SU-DHL-6 (cell line): Measurements from ENCODE around the gene BPIFA2.

Experiments
- H2AFZ ChIP-seq: fragments of 200-600 bp; sonication (generic); 2 replicates; pipeline ENCODE4 v1.6.1; 2014; ENCODE audit warnings: low read depth, mild to moderate bottlenecking, moderate library complexity, mixed read lengths, antibody characterized with exemption, low read length; ENCODE audit not compliant: severe bottlenecking
- H3F3A ChIP-seq: fragments of 200-600 bp; shearing (Covaris generic); 2 replicates; pipeline ENCODE4 v1.6.0; 2016; ENCODE audit warnings: antibody characterized with exemption, mild to moderate bottlenecking; ENCODE audit not compliant: insufficient read depth
- H3K27ac ChIP-seq: fragments of 200-600 bp; sonication (generic); 2 replicates; pipeline ENCODE4 v1.5.1; 2016; ENCODE audit warnings: low read depth, mild to moderate bottlenecking, low read length, moderate library complexity, mixed read lengths
- H3K27me3 ChIP-seq: fragments of 200-600 bp; sonication (generic), shearing (Covaris generic); 2 replicates; pipeline ENCODE4 v1.6.0; 2014; ENCODE audit warnings: mild to moderate bottlenecking, low read length
- H3K36me3 ChIP-seq: fragments of 200-600 bp; sonication (generic); 2 replicates; pipeline ENCODE4 v1.6.1; 2014; ENCODE audit warnings: mild to moderate bottlenecking, low read length, mixed read lengths
- H3K4me2 ChIP-seq: fragments of 300-600, 200-600 bp; shearing (Covaris generic), sonication (generic); 2 replicates; pipeline ENCODE4 v1.6.0; 2014; ENCODE audit warnings: low read length, low read depth, mild to moderate bottlenecking; ENCODE audit not compliant: poor library complexity, severe bottlenecking
- H3K4me3 ChIP-seq: fragments of 200-600 bp; sonication (generic); 2 replicates; pipeline ENCODE4 v1.5.1; 2014; ENCODE audit warnings: antibody characterized with exemption, low read length, mild to moderate bottlenecking, mixed read lengths; ENCODE audit not compliant: insufficient read depth, poor library complexity, severe bottlenecking
- H3K79me2 ChIP-seq: fragments of 200-600 bp; sonication (generic); 2 replicates; pipeline ENCODE4 v1.6.1; 2014; ENCODE audit warnings: mild to moderate bottlenecking, low read length, moderate library complexity; ENCODE audit not compliant: insufficient read depth
- H3K9ac ChIP-seq: fragments of 200-600 bp; sonication (generic); 2 replicates; pipeline ENCODE4 v1.7.0; 2014; ENCODE audit warnings: mild to moderate bottlenecking, low read length
- H3K9me2 ChIP-seq: fragments of 200-600 bp; sonication (generic); replicated peaks from 2 replicates; pipeline ENCODE4 v1.6.1; 2014; ENCODE audit warnings: low read length; ENCODE audit not compliant: insufficient read depth
- H3K9me3 ChIP-seq: fragments of 200-600 bp; sonication (generic); 2 replicates; pipeline ENCODE4 v1.6.1; 2014; ENCODE audit warnings: low read length, mixed read lengths; ENCODE audit not compliant: insufficient read depth
- H4K20me1 ChIP-seq: fragments of 200-600 bp; sonication (generic); 2 replicates; pipeline ENCODE4 v1.6.1; 2014; ENCODE audit warnings: low read depth, mild to moderate bottlenecking, antibody characterized with exemption, low read length, moderate library complexity, mixed read lengths
- CTCF ChIP-seq: fragments of 200-600 bp; sonication (generic); IDR thresholded peaks from one replicate; pipeline ENCODE4 v1.5.1; 2017; ENCODE audit warnings: antibody characterized with exemption, mild to moderate bottlenecking, low read length, moderate library complexity; ENCODE audit not compliant: insufficient read depth, poor library complexity, severe bottlenecking
- EZH2phosphoT487 ChIP-seq: fragments of 200-600 bp; sonication (generic), shearing (Covaris generic); conservative IDR thresholded peaks from 2 replicates; pipeline ENCODE4 v1.6.1; 2018; ENCODE audit warnings: mild to moderate bottlenecking, antibody characterized with exemption, low read length, moderate library complexity, mixed read lengths

BPIFA2 gene

GRCh38 chr20:33159713-33160112, 8.2 kb upstream of the BPIFA2 start:
- Histone ChIP-seq H3K27me3 (no peaks in the 10 kb centered on the region), H3K4me3 (no peak overlapping the region), H3F3A (no peaks in the 10 kb centered on the region), H3K9me2 (no peaks in the 10 kb centered on the region), H3K9me3 (no peaks in the 10 kb centered on the region), H3K27ac (no peak overlapping the region), H3K79me2 (no peaks in the 10 kb centered on the region), H2AFZ (no peak overlapping the region), H3K4me2 (no peak overlapping the region), H3K36me3 (no peaks in the 10 kb centered on the region), H4K20me1 (no peaks in the 10 kb centered on the region), H3K9ac (no peak overlapping the region)
- TF ChIP-seq EZH2phosphoT487 (no peak), CTCF (no peak)

GRCh38 chr20:33160681-33161080, 7.3 kb upstream of the BPIFA2 start:
- Histone ChIP-seq H3K9me3 (no peaks in the 10 kb centered on the region), H3K79me2 (no peaks in the 10 kb centered on the region), H3K27me3 (no peaks in the 10 kb centered on the region), H3K4me2 (no peak overlapping the region), H3K9me2 (no peaks in the 10 kb centered on the region), H3K9ac (no peak overlapping the region), H2AFZ (no peak overlapping the region), H3K4me3 (no peak overlapping the region), H3F3A (no peaks in the 10 kb centered on the region), H4K20me1 (no peaks in the 10 kb centered on the region), H3K36me3 (no peaks in the 10 kb centered on the region), H3K27ac (no peak overlapping the region)
- no peak for TF ChIP-seq EZH2phosphoT487
- TF ChIP-seq CTCF, result no peak

- no peak overlapping the region for H3K4me3 ChIP-seq
- no peaks in the 10 kb centered on the region for H3K9me2 ChIP-seq
- H2AFZ ChIP-seq, result no peak overlapping the region
- no peaks in the 10 kb centered on the region for H3K36me3 ChIP-seq
- H3K79me2 ChIP-seq, result no peaks in the 10 kb centered on the region
- no peaks in the 10 kb centered on the region for H3K9me3 ChIP-seq
- no peak overlapping the region for H3K27ac ChIP-seq
- H3K27me3 ChIP-seq, result no peaks in the 10 kb centered on the region
- no peaks in the 10 kb centered on the region for H4K20me1 ChIP-seq
- TF ChIP-seq EZH2phosphoT487 (no peak), CTCF (no peak)
- H3K9ac ChIP-seq, result no peak overlapping the region
- no peaks in the 10 kb centered on the region for H3F3A ChIP-seq
- no peak overlapping the region for H3K4me2 ChIP-seq
These were observed 5.6 kb upstream of the BPIFA2 start for GRCh38 chr20:33162313-33162712.
